NB4 (cell line): ENCODE data around the gene MINAR1.

Experiments used
- CTCF ChIP-seq: IDR thresholded peaks from one replicate; pipeline ENCODE4 v1.5.1; 2012; ENCODE audit warnings: low read depth, low read length
- MYC ChIP-seq: IDR thresholded peaks from 2 replicates; pipeline ENCODE4 v1.6.1; 2011; ENCODE audit warnings: low read depth, low read length
- POLR2A ChIP-seq: IDR thresholded peaks from 2 replicates; pipeline ENCODE4 v1.6.1; 2011; ENCODE audit warnings: mild to moderate bottlenecking; ENCODE audit not compliant: insufficient read length; ENCODE audit errors: extremely low read depth

- no peak for TF ChIP-seq CTCF
- no peak for TF ChIP-seq POLR2A
- TF ChIP-seq MYC = no peak
Measured at GRCh38 chr15:79410237-79410636, 21.9 kb upstream of the MINAR1 start.
